ENCODE results near the gene FAM13C. TPM values are rescaled to one million over a fixed set of nuclear protein-coding genes. Genes with fewer than 3 reads are reported as not detected.

Gene FAM13C
- total RNA-seq, 4 donors from 2014 or later: 6.0 to 125 (median 17.6) TPM

DNA sequence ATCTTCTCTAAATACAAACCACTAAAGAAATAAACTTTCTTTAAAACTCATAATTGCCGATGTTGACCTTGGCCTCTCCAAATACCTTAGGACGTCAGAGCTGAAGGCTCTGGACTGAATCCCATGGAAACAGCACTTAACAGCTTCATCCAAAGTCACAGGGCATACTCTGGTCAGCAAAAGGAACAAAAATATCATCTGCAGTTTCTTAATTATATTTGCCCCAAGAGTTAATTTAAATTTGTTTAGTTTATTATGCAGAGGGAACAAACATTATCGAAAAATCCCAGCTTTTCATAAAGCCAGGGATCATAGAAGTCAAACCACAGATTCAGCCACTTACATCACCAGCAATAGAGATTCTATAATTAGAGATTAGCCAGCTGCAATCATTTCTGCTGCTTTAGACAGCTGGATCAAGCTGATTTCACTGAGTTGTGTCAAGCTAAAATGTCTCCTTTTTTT is 20.5 kb upstream of the FAM13C start:
- Histone ChIP-seq H3K4me3 (no peak overlapping the region), H3K9me3 (no peaks in the 10 kb centered on the region), H3K36me3 (no peaks in the 10 kb centered on the region), H3K4me1 (peaks cover 7 to 19% of the 10 kb centered on the region in 2 donors), H3K27ac (peak overlapping the region; percentile 1 to 48 (median 42)), H3K27me3 (no peaks in the 10 kb centered on the region)
- DNase-seq: no peak
- peak; percentile 63 to 66 for ATAC-seq
- in situ Hi-C loops (cut with MboI; ENCODE audit: low sequenced_read_pairs in 4 of 4): no loop called here
- intact Hi-C loops (cut with DNase I; ENCODE audit: low total_unique reads): no loop called here
- no peak for TF ChIP-seq POLR2A (IDR thresholded peaks at IDR 0.05)
- TF ChIP-seq, protein P1, sequence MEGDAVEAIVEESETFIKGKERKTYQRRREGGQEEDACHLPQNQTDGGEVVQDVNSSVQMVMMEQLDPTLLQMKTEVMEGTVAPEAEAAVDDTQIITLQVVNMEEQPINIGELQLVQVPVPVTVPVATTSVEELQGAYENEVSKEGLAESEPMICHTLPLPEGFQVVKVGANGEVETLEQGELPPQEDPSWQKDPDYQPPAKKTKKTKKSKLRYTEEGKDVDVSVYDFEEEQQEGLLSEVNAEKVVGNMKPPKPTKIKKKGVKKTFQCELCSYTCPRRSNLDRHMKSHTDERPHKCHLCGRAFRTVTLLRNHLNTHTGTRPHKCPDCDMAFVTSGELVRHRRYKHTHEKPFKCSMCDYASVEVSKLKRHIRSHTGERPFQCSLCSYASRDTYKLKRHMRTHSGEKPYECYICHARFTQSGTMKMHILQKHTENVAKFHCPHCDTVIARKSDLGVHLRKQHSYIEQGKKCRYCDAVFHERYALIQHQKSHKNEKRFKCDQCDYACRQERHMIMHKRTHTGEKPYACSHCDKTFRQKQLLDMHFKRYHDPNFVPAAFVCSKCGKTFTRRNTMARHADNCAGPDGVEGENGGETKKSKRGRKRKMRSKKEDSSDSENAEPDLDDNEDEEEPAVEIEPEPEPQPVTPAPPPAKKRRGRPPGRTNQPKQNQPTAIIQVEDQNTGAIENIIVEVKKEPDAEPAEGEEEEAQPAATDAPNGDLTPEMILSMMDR (IDR thresholded peaks at IDR 0.05 in 4 of 5, conservative IDR thresholded peaks at IDR 0.05 in 1 of 5): no peak

DNA sequence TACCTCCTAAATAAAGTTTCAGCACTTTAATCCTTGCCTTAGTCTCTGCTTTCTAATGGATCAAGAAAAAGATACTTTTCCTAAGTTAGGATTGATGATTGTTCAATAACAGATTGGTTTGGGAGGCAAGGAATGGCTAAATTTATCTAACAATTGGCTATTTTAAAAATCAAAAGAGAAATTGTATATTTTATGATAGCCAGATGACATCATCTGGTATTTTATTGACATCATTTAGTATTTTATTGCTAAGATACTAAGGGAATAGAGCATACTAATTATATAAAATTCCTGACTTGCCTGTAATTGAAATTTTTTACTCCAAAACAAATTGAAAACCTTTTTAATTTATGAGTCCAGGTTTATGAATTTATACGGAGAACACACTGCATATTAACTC is 19.3 kb upstream of the FAM13C start:
- no peak for TF ChIP-seq POLR2A (IDR thresholded peaks at IDR 0.05)
- Histone ChIP-seq H3K27ac (no peak overlapping the region), H3K36me3 (no peaks in the 10 kb centered on the region), H3K9me3 (no peaks in the 10 kb centered on the region), H3K27me3 (no peaks in the 10 kb centered on the region), H3K4me3 (no peak overlapping the region), H3K4me1 (peaks cover 7 to 13% of the 10 kb centered on the region in 2 donors)
- DNase-seq (no peak), ATAC-seq (no peak)
- in situ Hi-C loops (cut with MboI; ENCODE audit: low sequenced_read_pairs in 4 of 4) (no loop called here), intact Hi-C loops (cut with DNase I; ENCODE audit: low total_unique reads) (no loop called here)

DNA sequence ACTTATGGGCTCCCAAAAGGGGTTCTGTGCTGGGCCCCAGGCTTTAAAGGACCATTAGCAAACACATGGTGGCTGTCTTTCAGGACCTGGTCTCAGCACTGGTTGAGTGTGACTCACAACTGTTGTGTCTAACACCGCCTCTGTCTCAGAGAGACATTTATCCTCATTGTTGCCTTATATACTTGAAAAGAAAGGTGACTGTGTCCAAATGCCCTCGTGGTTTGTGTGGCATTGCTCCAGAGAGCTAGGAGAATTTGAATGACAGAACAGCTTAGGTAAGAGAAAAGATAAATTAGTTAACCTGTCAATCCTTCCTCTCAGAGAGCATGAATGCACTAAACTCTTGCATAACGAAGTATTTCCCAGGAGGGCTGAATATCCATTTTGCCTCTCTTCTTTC is 14.5 kb upstream of the FAM13C start:
- no peaks in the 10 kb centered on the region for H3K27me3 ChIP-seq
- DNase-seq: no peak
- TF ChIP-seq, protein P1 (IDR thresholded peaks at IDR 0.05 in 4 of 5, conservative IDR thresholded peaks at IDR 0.05 in 1 of 5): no peak
- no peak for TF ChIP-seq POLR2A (IDR thresholded peaks at IDR 0.05)
- H3K27ac ChIP-seq: no peak overlapping the region
- no peaks in the 10 kb centered on the region for H3K9me3 ChIP-seq
- no peak for ATAC-seq
- in situ Hi-C loops (cut with MboI; ENCODE audit: low sequenced_read_pairs in 4 of 4) (no loop called here), intact Hi-C loops (cut with DNase I; ENCODE audit: low total_unique reads) (no loop called here)
- no peak overlapping the region for H3K4me3 ChIP-seq
- no peaks in the 10 kb centered on the region for H3K36me3 ChIP-seq
- peaks cover 0 to 11% of the 10 kb centered on the region in 2 donors for H3K4me1 ChIP-seq

DNA sequence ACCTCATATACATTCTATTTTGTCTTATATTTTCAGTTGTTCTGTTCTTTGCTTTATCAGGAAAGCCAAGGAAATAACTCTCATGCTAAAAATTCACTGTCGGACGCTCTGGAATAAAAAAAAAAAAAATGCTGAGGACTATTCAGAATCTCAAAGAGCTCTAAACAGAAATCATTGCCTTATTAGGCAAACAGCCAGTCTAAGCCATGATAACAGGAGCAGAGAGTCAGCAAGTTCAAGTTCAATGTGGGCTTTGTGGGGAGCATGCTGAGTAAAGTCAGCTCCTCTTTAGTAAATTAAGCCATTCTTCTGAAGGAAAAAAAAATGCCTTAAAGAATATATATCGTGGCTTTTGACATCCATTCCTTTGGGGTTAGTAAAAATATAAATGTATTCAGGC is 13.6 kb upstream of the FAM13C start:
- in situ Hi-C loops (cut with MboI; ENCODE audit: low sequenced_read_pairs in 4 of 4) (no loop called here), intact Hi-C loops (cut with DNase I; ENCODE audit: low total_unique reads) (no loop called here)
- no peaks in the 10 kb centered on the region for H3K27me3 ChIP-seq
- ATAC-seq: no peak
- no peaks in the 10 kb centered on the region for H3K36me3 ChIP-seq
- H3K9me3 ChIP-seq: no peaks in the 10 kb centered on the region
- H3K4me1 ChIP-seq: peaks cover 0 to 11% of the 10 kb centered on the region in 2 donors
- H3K4me3 ChIP-seq: no peak overlapping the region
- no peak overlapping the region for H3K27ac ChIP-seq
- TF ChIP-seq, protein P1 (IDR thresholded peaks at IDR 0.05 in 4 of 5, conservative IDR thresholded peaks at IDR 0.05 in 1 of 5): no peak
- TF ChIP-seq POLR2A (IDR thresholded peaks at IDR 0.05): no peak
- DNase-seq: no peak

DNA sequence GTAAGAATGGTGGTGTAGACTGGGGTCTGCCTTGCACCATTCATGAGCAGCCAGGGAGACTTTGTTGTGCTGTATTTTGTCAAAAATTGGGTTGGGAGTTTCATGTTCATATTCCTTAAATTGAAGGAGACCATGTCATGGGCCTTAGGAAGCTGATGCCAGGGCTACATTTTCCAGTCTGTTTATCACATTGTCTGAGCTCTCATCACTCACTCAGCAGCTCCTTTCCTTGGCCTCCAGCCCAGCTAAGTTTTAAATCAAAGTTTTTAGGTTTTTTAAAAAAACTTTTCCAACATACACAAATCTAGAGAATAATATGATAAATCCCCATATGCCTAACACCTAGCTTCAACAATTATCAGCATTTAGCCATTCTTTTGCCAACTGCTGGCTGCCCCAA is 12.6 kb upstream of the FAM13C start:
- ATAC-seq (no peak), DNase-seq (no peak)
- Histone ChIP-seq H3K36me3 (no peaks in the 10 kb centered on the region), H3K9me3 (no peaks in the 10 kb centered on the region), H3K4me1 (peaks cover 0 to 11% of the 10 kb centered on the region in 2 donors), H3K27me3 (no peaks in the 10 kb centered on the region), H3K4me3 (no peak overlapping the region), H3K27ac (no peak overlapping the region)
- intact Hi-C loops (cut with DNase I; ENCODE audit: low total_unique reads): no loop called here
- TF ChIP-seq, protein P1 (IDR thresholded peaks at IDR 0.05 in 4 of 5, conservative IDR thresholded peaks at IDR 0.05 in 1 of 5): no peak
- TF ChIP-seq POLR2A (IDR thresholded peaks at IDR 0.05): no peak
- in situ Hi-C loops (cut with MboI; ENCODE audit: low sequenced_read_pairs in 4 of 4): no loop called here
